Activated CD8-positive, alpha-beta memory T cell treated with anti-CD3 and anti-CD28 coated beads, Interleukin-2, amount 50 U/mL, for 24 hours (primary cell): Measurements from ENCODE around the gene OR51M1.
"Not testable (repeated sequence)": the region's sequence is repeated elsewhere in the genome, so short reads cannot be mapped to it uniquely, and the experiment has no call there.

Experiments used
- DNase-seq: peaks from one replicate; pipeline ENCODE4 v3.0.0-alpha.2; 2020; ENCODE audit errors: extremely low read depth

OR51M1 gene

GRCh38 chr11:5383576-5383975 is at the start of gene OR51M1:
OR51M1 (plus strand) TSS chr11:5383812; CDS start chr11:5389399, 5,587 bp downstream.
- no peak for DNase-seq

- no peak for DNase-seq
Measured at GRCh38 chr11:5335170-5335569, 48.4 kb upstream of the OR51M1 start.

GRCh38 chr11:5336331-5336730 is 47.3 kb upstream of the OR51M1 start:
- DNase-seq, result no peak

- DNase-seq, result not testable (repeated sequence)
Measured at GRCh38 chr11:5337253-5337652, 46.4 kb upstream of the OR51M1 start.

GRCh38 chr11:5339771-5340322 is 43.8 kb upstream of the OR51M1 start:
- DNase-seq, result no peak

GRCh38 chr11:5343474-5344335 is 39.9 kb upstream of the OR51M1 start, which contains the start of gene OR51B5:
OR51B5 (minus strand) TSS chr11:5343524; CDS start chr11:5343524, 0 bp downstream.
- no peak for DNase-seq

- no peak for DNase-seq
Measured at GRCh38 chr11:5345831-5346230, 37.8 kb upstream of the OR51M1 start.

- no peak for DNase-seq
Measured at GRCh38 chr11:5348551-5349194, 34.9 kb upstream of the OR51M1 start.

GRCh38 chr11:5349550-5349949 is 34.1 kb upstream of the OR51M1 start:
- no peak for DNase-seq

- no peak for DNase-seq
Measured at GRCh38 chr11:5351208-5351607, 32.4 kb upstream of the OR51M1 start, which contains the start of gene OR51B6. OR51B6 (plus strand) TSS chr11:5351508; CDS start chr11:5351508, 0 bp downstream.

GRCh38 chr11:5356031-5356430 is 27.6 kb upstream of the OR51M1 start:
- DNase-seq, result not testable (repeated sequence)

- no peak for DNase-seq
Measured at GRCh38 chr11:5362017-5362625, 21.5 kb upstream of the OR51M1 start.

GRCh38 chr11:5363679-5364078 is 19.9 kb upstream of the OR51M1 start:
- DNase-seq, result no peak

- DNase-seq, result no peak
Measured at GRCh38 chr11:5364214-5364613, 19.4 kb upstream of the OR51M1 start.

GRCh38 chr11:5366365-5366764 is 17.2 kb upstream of the OR51M1 start:
- not testable (repeated sequence) for DNase-seq

GRCh38 chr11:5366856-5367255 is 16.8 kb upstream of the OR51M1 start:
- no peak for DNase-seq

GRCh38 chr11:5367448-5368074 is 16.1 kb upstream of the OR51M1 start:
- no peak for DNase-seq

GRCh38 chr11:5368502-5369043 is 15.0 kb upstream of the OR51M1 start:
- DNase-seq, result no peak

GRCh38 chr11:5369789-5370188 is 13.8 kb upstream of the OR51M1 start:
- DNase-seq, result no peak

- no peak for DNase-seq
Measured at GRCh38 chr11:5380740-5381342, 2.8 kb upstream of the OR51M1 start.

GRCh38 chr11:5384335-5384734 is 723 bp downstream of the OR51M1 start:
- no peak for DNase-seq
